ENCODE measurements around the gene CD81.

- TF ChIP-seq CTCF (IDR thresholded peaks at IDR 0.05; ENCODE audit: low read depth, low read length) (no peak), MYC (IDR thresholded peaks at IDR 0.05; ENCODE audit: low read depth, low read length) (no peak)
Observed at GRCh38 chr11:2366733-2367132, 10.4 kb upstream of the CD81 start.
